HCT116 (cell line): ENCODE data around the gene ITM2B. TPM values are rescaled to one million over a fixed set of nuclear protein-coding genes. Genes with fewer than 3 reads are reported as not detected.

Experiments used
- ATAC-seq: fragments of 200-7000 bp; cut with Tn5 transposase; 2 replicates; pipeline ENCODE4 v1.9.1; 2020; ENCODE audit warnings: mild to moderate bottlenecking, moderate library complexity
- BruUV-seq: library from RNA; stranded (reverse); fragments of 400-500 nt; replicated peaks from 2 replicates; lab custom pipeline; 2021; lab: Mats Ljungman, UMichigan
- CTCF ChIA-PET: fragments of 300-600 bp; sonication (Branson Sonifier 250); formaldehyde crosslinking; loops from one replicate; lab custom pipeline; 2021; ENCODE audit warnings: antibody characterized with exemption; lab: Charles Lee
- POLR2A ChIA-PET: fragments of 300-600, 350-600 bp; sonication (Branson Sonifier 250); formaldehyde crosslinking; loops from one replicate; lab custom pipeline; 2021; ENCODE audit warnings: antibody characterized with exemption; lab: Charles Lee
- RAD21 ChIA-PET, 2 experiments: fragments of 300-600 bp; sonication (Branson Sonifier 250); formaldehyde crosslinking; loops; one replicate each; lab custom pipeline; 2023; ENCODE audit warnings: low total read pairs in 2 of 2; ENCODE audit not compliant: uncharacterized antibody in 2 of 2, unreplicated experiment in 2 of 2, low non-redundant PET in 1 of 2; lab: Charles Lee
- DNase-seq: peaks from one replicate; pipeline ENCODE4 v3.0.0-alpha.2; 2010; ENCODE audit warnings: low read depth, low spot score
- H2AFZ ChIP-seq: fragments of 200-600 bp; shearing (Covaris generic), sonication (generic); 2 replicates; pipeline ENCODE4 v1.6.1; 2017; ENCODE audit warnings: low read depth, mixed run types, mixed read lengths, antibody characterized with exemption, low read length; ENCODE audit not compliant: poor library complexity, severe bottlenecking
- H3K27ac ChIP-seq: 2 replicates; pipeline ENCODE4 v1.5.1; 2012; ENCODE audit warnings: low read depth, low read length
- H3K27me3 ChIP-seq: fragments of 200-600 bp; sonication (generic); 2 replicates; pipeline ENCODE4 v1.6.1; 2016; ENCODE audit warnings: mixed run types, low read length, mixed read lengths; ENCODE audit not compliant: insufficient read depth
- H3K36me3 ChIP-seq, 2 experiments: fragments of 200-500 bp in 1 of 2; fragments of 200-600 bp in 1 of 2; sonication (Bioruptor generic) in 1 of 2; sonication (generic) in 1 of 2; 2 replicates each; pipeline versions ENCODE4 v1.5.1 to v1.6.1; 2014 to 2016; ENCODE audit warnings: low read length in 2 of 2, inconsistent platforms in 1 of 2, mixed read lengths in 1 of 2, mixed run types in 1 of 2; ENCODE audit not compliant: insufficient read depth in 2 of 2, control insufficient read depth in 1 of 2
- H3K4me1 ChIP-seq, 2 experiments: fragments of 200-600 bp in 1 of 2; sonication (generic) in 1 of 2; 2 replicates each; pipeline versions ENCODE4 v1.5.1 to v1.6.1; 2012 to 2017; ENCODE audit warnings: low read length in 2 of 2, inconsistent platforms in 1 of 2, mild to moderate bottlenecking in 1 of 2, mixed read lengths in 1 of 2, mixed run types in 1 of 2, moderate library complexity in 1 of 2; ENCODE audit not compliant: insufficient read depth in 2 of 2, control insufficient read depth in 1 of 2
- H3K4me2 ChIP-seq: fragments of 200-600 bp; sonication (generic); 2 replicates; pipeline ENCODE4 v1.6.1; 2017; ENCODE audit warnings: mixed run types, low read length, mixed read lengths
- H3K4me3 ChIP-seq, 2 experiments: fragments of 200-600 bp in 1 of 2; sonication (generic) in 1 of 2; replicated peaks in 1 of 2; 2 replicates each; pipeline ENCODE4 v1.5.1; 2011 to 2016; ENCODE audit warnings: low read length in 2 of 2, control low read depth in 1 of 2, low read depth in 1 of 2, mild to moderate bottlenecking in 1 of 2, mixed read lengths in 1 of 2, mixed run types in 1 of 2
- H3K79me2 ChIP-seq: fragments of 200-600 bp; sonication (generic); 2 replicates; pipeline ENCODE4 v1.6.1; 2017; ENCODE audit warnings: mild to moderate bottlenecking, mixed run types, low read length, moderate library complexity, mixed read lengths; ENCODE audit not compliant: insufficient read depth
- H3K9ac ChIP-seq: fragments of 200-600 bp; sonication (generic); 2 replicates; pipeline ENCODE4 v1.6.1; 2016; ENCODE audit warnings: low read length, mixed read lengths
- H3K9me2 ChIP-seq: fragments of 200-600 bp; sonication (generic), shearing (Covaris generic); 2 replicates; pipeline ENCODE4 v1.6.1; 2017; ENCODE audit warnings: mixed run types, mild to moderate bottlenecking, moderate library complexity; ENCODE audit not compliant: insufficient read depth
- H3K9me3 ChIP-seq, 2 experiments: fragments of 200-500 bp in 1 of 2; fragments of 200-600 bp in 1 of 2; sonication (Bioruptor generic) in 1 of 2; sonication (generic) in 1 of 2; 2 replicates each; pipeline ENCODE4 v1.6.1; 2014 to 2017; ENCODE audit warnings: low read length in 2 of 2, mixed read lengths in 2 of 2, inconsistent platforms in 1 of 2, low read depth in 1 of 2, mild to moderate bottlenecking in 1 of 2, mixed run types in 1 of 2, moderate library complexity in 1 of 2; ENCODE audit not compliant: control insufficient read depth in 1 of 2, insufficient read depth in 1 of 2
- H4K20me1 ChIP-seq: fragments of 200-600 bp; sonication (generic), shearing (Covaris generic); 2 replicates; pipeline ENCODE4 v1.6.1; 2017; ENCODE audit warnings: mixed run types, mild to moderate bottlenecking, moderate library complexity; ENCODE audit not compliant: insufficient read depth
- CBX3 ChIP-seq: IDR thresholded peaks from 2 replicates; pipeline ENCODE4 v1.6.1; 2012; ENCODE audit warnings: low read depth
- CEBPB ChIP-seq: IDR thresholded peaks from 2 replicates; pipeline ENCODE4 v1.6.1; 2012; ENCODE audit warnings: low read depth
- EGR1 ChIP-seq: IDR thresholded peaks from 2 replicates; pipeline ENCODE4 v1.6.1; 2012; ENCODE audit warnings: low read depth
- JUND ChIP-seq: IDR thresholded peaks from 2 replicates; pipeline ENCODE4 v1.6.1; 2012
- SRF ChIP-seq: IDR thresholded peaks from 2 replicates; pipeline ENCODE4 v1.6.1; 2012; ENCODE audit warnings: low read depth
- TCF7L2 ChIP-seq: IDR thresholded peaks from 2 replicates; pipeline ENCODE4 v1.7.0; 2011; ENCODE audit warnings: borderline replicate concordance, inconsistent platforms; ENCODE audit not compliant: insufficient read depth, insufficient read length; ENCODE audit errors: extremely low read depth
- YY1 ChIP-seq: IDR thresholded peaks from 2 replicates; pipeline ENCODE4 v1.6.1; 2011; ENCODE audit warnings: low read length, low read depth, moderate library complexity, mild to moderate bottlenecking; ENCODE audit not compliant: insufficient replicate concordance; ENCODE audit errors: extremely low read depth
- intact Hi-C: fragments of 100-400 bp; cut with micrococcal nuclease; formaldehyde crosslinking; loops from 2 replicates; pipeline ENCODE4 v1.10.0; 2022
- total RNA-seq: library from RNA; stranded (reverse); gene quantifications from one replicate; pipeline ENCODE4 v1.2.1, GENCODE V29; 2021; ENCODE audit not compliant: unreplicated experiment
- TF ChIP-seq, protein P1 (sequence below): IDR thresholded peaks from 2 replicates; pipeline ENCODE4 v1.6.1; 2012
- TF ChIP-seq, protein P2 (sequence below): IDR thresholded peaks from 2 replicates; pipeline ENCODE4 v1.6.1; 2012; ENCODE audit warnings: low read depth

ITM2B gene
- total RNA-seq, 1 experiment from 2014 or later, result 124 TPM

DNA sequence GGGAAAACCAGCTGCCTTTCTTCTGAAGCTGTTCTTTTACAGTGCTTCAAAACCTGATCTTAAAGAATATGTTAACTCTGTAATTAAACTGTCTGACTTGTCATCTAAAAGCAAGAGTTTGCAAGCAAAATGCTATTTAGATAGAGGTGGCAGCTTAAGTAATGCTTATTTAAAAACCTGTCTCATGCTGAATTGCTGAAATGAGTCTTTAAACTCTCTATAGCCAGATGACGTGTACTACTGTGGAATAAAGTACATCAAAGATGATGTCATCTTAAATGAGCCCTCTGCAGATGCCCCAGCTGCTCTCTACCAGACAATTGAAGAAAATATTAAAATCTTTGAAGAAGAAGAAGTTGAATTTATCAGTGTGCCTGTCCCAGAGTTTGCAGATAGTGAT is 22.9 kb downstream of the ITM2B start:
- no peak for DNase-seq
- H3K9me3 ChIP-seq, result no peaks in the 10 kb centered on the region
- no peak overlapping the region for H3K4me2 ChIP-seq
- H3K27me3 ChIP-seq, result no peaks in the 10 kb centered on the region
- ChIA-PET POLR2A (no interaction called here), RAD21 (no interaction called here)
- H4K20me1 ChIP-seq, result no peaks in the 10 kb centered on the region
- H3K4me1 ChIP-seq, result no peaks in the 10 kb centered on the region
- intact Hi-C loops, result no loop called here
- no peaks in the 10 kb centered on the region for H3K79me2 ChIP-seq
- H2AFZ ChIP-seq, result no peak overlapping the region
- peaks cover 0 to 20% of the 10 kb centered on the region in 2 experiments; a peak in 2 of 4 replicates for H3K36me3 ChIP-seq
- H3K9me2 ChIP-seq, result no peaks in the 10 kb centered on the region
- TF ChIP-seq JUND (no peak), CEBPB (no peak), SRF (no peak)
- TF ChIP-seq, all 23 proteins: peak for 0
- CTCF ChIA-PET, result no interaction called here
- no TSS peak for BruUV-seq
- Histone ChIP-seq H3K4me3 (no peak overlapping the region), H3K27ac (no peak overlapping the region), H3K9ac (no peak overlapping the region)
- no peak for ATAC-seq

DNA sequence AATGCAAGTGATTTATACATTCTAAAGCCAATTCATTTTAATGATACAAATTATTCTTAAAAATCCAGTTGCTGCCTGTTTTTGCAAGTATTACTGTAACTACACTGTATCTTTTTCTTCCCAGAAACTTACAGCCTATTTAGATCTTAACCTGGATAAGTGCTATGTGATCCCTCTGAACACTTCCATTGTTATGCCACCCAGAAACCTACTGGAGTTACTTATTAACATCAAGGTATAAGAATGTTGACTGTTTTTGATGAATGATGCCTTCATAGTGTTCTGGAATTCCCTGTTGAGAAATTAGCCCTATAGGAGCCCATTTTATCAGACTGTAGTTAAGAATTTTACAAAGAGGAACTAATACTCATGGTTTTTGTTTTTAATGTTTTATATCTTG is 25.0 kb downstream of the ITM2B start:
- Histone ChIP-seq H3K9ac (no peak overlapping the region), H3K27ac (no peak overlapping the region), H3K36me3 (peaks cover 0 to 26% of the 10 kb centered on the region in 2 experiments; a peak in 2 of 4 replicates), H3K79me2 (no peaks in the 10 kb centered on the region), H3K27me3 (no peaks in the 10 kb centered on the region), H3K4me1 (peaks cover 0 to 6% of the 10 kb centered on the region in 2 experiments; a peak in 3 of 4 replicates), H3K9me2 (no peaks in the 10 kb centered on the region), H3K4me2 (no peak overlapping the region), H3K4me3 (no peak overlapping the region), H4K20me1 (no peaks in the 10 kb centered on the region), H2AFZ (no peak overlapping the region), H3K9me3 (no peaks in the 10 kb centered on the region)
- no peak for DNase-seq
- TF ChIP-seq, protein P1, sequence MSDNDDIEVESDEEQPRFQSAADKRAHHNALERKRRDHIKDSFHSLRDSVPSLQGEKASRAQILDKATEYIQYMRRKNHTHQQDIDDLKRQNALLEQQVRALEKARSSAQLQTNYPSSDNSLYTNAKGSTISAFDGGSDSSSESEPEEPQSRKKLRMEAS, result no peak
- TF ChIP-seq YY1 (no peak), EGR1 (no peak), TCF7L2 (no peak), CBX3 (no peak)
- TF ChIP-seq, protein P2, sequence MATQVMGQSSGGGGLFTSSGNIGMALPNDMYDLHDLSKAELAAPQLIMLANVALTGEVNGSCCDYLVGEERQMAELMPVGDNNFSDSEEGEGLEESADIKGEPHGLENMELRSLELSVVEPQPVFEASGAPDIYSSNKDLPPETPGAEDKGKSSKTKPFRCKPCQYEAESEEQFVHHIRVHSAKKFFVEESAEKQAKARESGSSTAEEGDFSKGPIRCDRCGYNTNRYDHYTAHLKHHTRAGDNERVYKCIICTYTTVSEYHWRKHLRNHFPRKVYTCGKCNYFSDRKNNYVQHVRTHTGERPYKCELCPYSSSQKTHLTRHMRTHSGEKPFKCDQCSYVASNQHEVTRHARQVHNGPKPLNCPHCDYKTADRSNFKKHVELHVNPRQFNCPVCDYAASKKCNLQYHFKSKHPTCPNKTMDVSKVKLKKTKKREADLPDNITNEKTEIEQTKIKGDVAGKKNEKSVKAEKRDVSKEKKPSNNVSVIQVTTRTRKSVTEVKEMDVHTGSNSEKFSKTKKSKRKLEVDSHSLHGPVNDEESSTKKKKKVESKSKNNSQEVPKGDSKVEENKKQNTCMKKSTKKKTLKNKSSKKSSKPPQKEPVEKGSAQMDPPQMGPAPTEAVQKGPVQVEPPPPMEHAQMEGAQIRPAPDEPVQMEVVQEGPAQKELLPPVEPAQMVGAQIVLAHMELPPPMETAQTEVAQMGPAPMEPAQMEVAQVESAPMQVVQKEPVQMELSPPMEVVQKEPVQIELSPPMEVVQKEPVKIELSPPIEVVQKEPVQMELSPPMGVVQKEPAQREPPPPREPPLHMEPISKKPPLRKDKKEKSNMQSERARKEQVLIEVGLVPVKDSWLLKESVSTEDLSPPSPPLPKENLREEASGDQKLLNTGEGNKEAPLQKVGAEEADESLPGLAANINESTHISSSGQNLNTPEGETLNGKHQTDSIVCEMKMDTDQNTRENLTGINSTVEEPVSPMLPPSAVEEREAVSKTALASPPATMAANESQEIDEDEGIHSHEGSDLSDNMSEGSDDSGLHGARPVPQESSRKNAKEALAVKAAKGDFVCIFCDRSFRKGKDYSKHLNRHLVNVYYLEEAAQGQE, result no peak
- BruUV-seq, result no TSS peak
- ATAC-seq, result no peak
- intact Hi-C loops, result no loop called here
- ChIA-PET RAD21 (no interaction called here), CTCF (no interaction called here), POLR2A (no interaction called here)
